SK-N-SH (cell line): ENCODE data around the gene ZMIZ1. TPM values are rescaled to one million over a fixed set of nuclear protein-coding genes. Genes with fewer than 3 reads are reported as not detected.

ENCODE experiments used
- CTCF ChIA-PET: fragments of 300-600, 350-600 bp; formaldehyde crosslinking; extraction: SDS; loops from one replicate; lab custom pipeline; 2021; lab: Yijun Ruan, JAX
- POLR2A ChIA-PET: fragments of 350-600 bp; sonication (Branson Sonifier 250); formaldehyde crosslinking; extraction: SDS; loops from one replicate; lab custom pipeline; 2020; ENCODE audit warnings: antibody characterized with exemption, inconsistent platforms; lab: Yijun Ruan, JAX
- DNase-seq: peaks from one replicate; pipeline ENCODE4 v3.0.0; 2012
- H2AFZ ChIP-seq: fragments of 200-600 bp; sonication (generic); 2 replicates; pipeline ENCODE4 v1.8.1; 2016; ENCODE audit warnings: antibody characterized with exemption, mild to moderate bottlenecking, low read depth
- H3F3A ChIP-seq: fragments of 200-600 bp; sonication (generic); replicated peaks from 2 replicates; pipeline ENCODE3; 2016; ENCODE audit warnings: antibody characterized with exemption, mild to moderate bottlenecking; ENCODE audit not compliant: insufficient read depth
- H3K27ac ChIP-seq, 2 experiments: fragments of 200-500 bp in 1 of 2; fragments of 200-600 bp in 1 of 2; sonication (Bioruptor generic) in 1 of 2; sonication (generic), shearing (Covaris generic) in 1 of 2; 2 replicates each; pipeline versions ENCODE4 v1.5.1 to v1.6.1; 2014 to 2016; ENCODE audit warnings: low read depth in 2 of 2, inconsistent platforms in 1 of 2, low read length in 1 of 2, mild to moderate bottlenecking in 1 of 2, mixed read lengths in 1 of 2
- H3K27me3 ChIP-seq: fragments of 200-600 bp; sonication (generic), shearing (Covaris generic); 2 replicates; pipeline ENCODE4 v1.6.1; 2016; ENCODE audit warnings: mixed run types; ENCODE audit not compliant: insufficient read depth
- H3K36me3 ChIP-seq, 2 experiments: fragments of 200-500 bp in 1 of 2; fragments of 200-600 bp in 1 of 2; sonication (Bioruptor generic) in 1 of 2; sonication (generic) in 1 of 2; replicated peaks in 1 of 2; 2 replicates each; pipeline versions ENCODE3 to v1.5.1; 2014 to 2016; ENCODE audit warnings: low read length in 1 of 2, mild to moderate bottlenecking in 1 of 2; ENCODE audit not compliant: insufficient read depth in 2 of 2, control insufficient read depth in 1 of 2
- H3K4me1 ChIP-seq, 2 experiments: fragments of 200-500 bp in 1 of 2; fragments of 200-600 bp in 1 of 2; sonication (Bioruptor generic) in 1 of 2; sonication (generic), shearing (Covaris generic) in 1 of 2; 2 replicates each; pipeline versions ENCODE4 v1.5.1 to v1.6.1; 2014 to 2016; ENCODE audit warnings: low read depth in 1 of 2, low read length in 1 of 2, mixed run types in 1 of 2; ENCODE audit not compliant: insufficient read depth in 2 of 2, control insufficient read depth in 1 of 2
- H3K4me2 ChIP-seq: fragments of 200-600 bp; sonication (generic), shearing (Covaris generic); 2 replicates; pipeline ENCODE4 v1.6.1; 2017; ENCODE audit warnings: mixed run types
- H3K4me3 ChIP-seq, 2 experiments: fragments of 200-500 bp in 1 of 2; fragments of 200-600 bp in 1 of 2; sonication (Bioruptor generic) in 1 of 2; sonication (generic), shearing (Covaris generic) in 1 of 2; 2 replicates each; pipeline versions ENCODE4 v1.5.1 to v1.8.1; 2014 to 2016; ENCODE audit warnings: low read depth in 2 of 2, inconsistent platforms in 1 of 2, low read length in 1 of 2, mild to moderate bottlenecking in 1 of 2, mixed read lengths in 1 of 2, moderate library complexity in 1 of 2
- H3K79me2 ChIP-seq: fragments of 200-600 bp; sonication (generic); 2 replicates; pipeline ENCODE4 v1.8.1; 2017; ENCODE audit warnings: mild to moderate bottlenecking; ENCODE audit not compliant: insufficient read depth
- H3K9ac ChIP-seq: fragments of 200-600 bp; sonication (generic); 2 replicates; pipeline ENCODE4 v1.6.1; 2017; ENCODE audit warnings: mixed run types
- H3K9me2 ChIP-seq: fragments of 200-600 bp; sonication (generic); 2 replicates; pipeline ENCODE4 v1.6.1; 2017; ENCODE audit warnings: mixed run types
- H3K9me3 ChIP-seq: fragments of 200-600 bp; sonication (generic); 2 replicates; pipeline ENCODE4 v1.6.1; 2017; ENCODE audit warnings: mixed run types, mild to moderate bottlenecking, moderate library complexity
- H4K20me1 ChIP-seq: fragments of 200-600 bp; sonication (generic); 2 replicates; pipeline ENCODE4 v1.6.1; 2017; ENCODE audit warnings: mild to moderate bottlenecking, mixed run types; ENCODE audit not compliant: insufficient read depth
- EZH2phosphoT487 ChIP-seq: fragments of 200-600 bp; sonication (generic); IDR thresholded peaks from 2 replicates; pipeline ENCODE4 v1.6.1; 2017; ENCODE audit warnings: low read depth, mixed run types, mild to moderate bottlenecking, antibody characterized with exemption, moderate library complexity, borderline replicate concordance
- FOSL2 ChIP-seq: IDR thresholded peaks from 2 replicates; pipeline ENCODE4 v1.4.0; 2012; ENCODE audit warnings: low read depth, mild to moderate bottlenecking, moderate library complexity, borderline replicate concordance
- GATA2 ChIP-seq: sonication (generic); formaldehyde crosslinking; IDR thresholded peaks from 2 replicates; pipeline ENCODE4 v1.5.0; 2020; ENCODE audit warnings: mild to moderate bottlenecking, missing genetic modification reagents
- JUND ChIP-seq: IDR thresholded peaks from 2 replicates; pipeline ENCODE4 v1.4.0; 2012
- NFIC ChIP-seq: IDR thresholded peaks from 2 replicates; pipeline ENCODE4 v1.4.0; 2012; ENCODE audit warnings: borderline replicate concordance
- RFX5 ChIP-seq: IDR thresholded peaks from 2 replicates; pipeline ENCODE4 v1.6.1; 2012; ENCODE audit warnings: mild to moderate bottlenecking, improper control_type of control experiment, low read length
- SIN3A ChIP-seq: IDR thresholded peaks from 2 replicates; pipeline ENCODE4 v1.6.1; 2012; ENCODE audit warnings: low read depth, mild to moderate bottlenecking, low read length, moderate library complexity, borderline replicate concordance
- TAF1 ChIP-seq: IDR thresholded peaks from 2 replicates; pipeline ENCODE4 v1.6.1; 2012; ENCODE audit warnings: low read depth, mild to moderate bottlenecking, low read length, moderate library complexity, borderline replicate concordance
- WGBS: methylation state at CpG from one replicate; pipeline ENCODE4 v1.1.6; 2017; ENCODE audit warnings: low lambda C conversion rate; 5-methylcytosine and 5-hydroxymethylcytosine counted together
- polyA plus RNA-seq, 3 experiments: library from polyadenylated mRNA; depleted of rRNA; stranded (reverse); fragments of >200 nt; gene quantifications; 2 replicates each; pipeline ENCODE4 v1.2.3, GENCODE V29; 2012
- TF ChIP-seq, protein P1 (sequence below): IDR thresholded peaks from 2 replicates; pipeline ENCODE4 v1.4.0; 2012; ENCODE audit warnings: low read depth, borderline replicate concordance
- TF ChIP-seq, protein P2 (sequence below): IDR thresholded peaks from 2 replicates; pipeline ENCODE4; 2012
- TF ChIP-seq, protein P3 (sequence below): IDR thresholded peaks from 2 replicates; pipeline ENCODE4 v1.6.1; 2012; ENCODE audit warnings: mild to moderate bottlenecking, low read depth, low read length, moderate library complexity

The ZMIZ1 gene
- polyA plus RNA-seq, 1 of the 3 experiments (the other 2 are of a cell fraction): 23.5 TPM

DNA sequence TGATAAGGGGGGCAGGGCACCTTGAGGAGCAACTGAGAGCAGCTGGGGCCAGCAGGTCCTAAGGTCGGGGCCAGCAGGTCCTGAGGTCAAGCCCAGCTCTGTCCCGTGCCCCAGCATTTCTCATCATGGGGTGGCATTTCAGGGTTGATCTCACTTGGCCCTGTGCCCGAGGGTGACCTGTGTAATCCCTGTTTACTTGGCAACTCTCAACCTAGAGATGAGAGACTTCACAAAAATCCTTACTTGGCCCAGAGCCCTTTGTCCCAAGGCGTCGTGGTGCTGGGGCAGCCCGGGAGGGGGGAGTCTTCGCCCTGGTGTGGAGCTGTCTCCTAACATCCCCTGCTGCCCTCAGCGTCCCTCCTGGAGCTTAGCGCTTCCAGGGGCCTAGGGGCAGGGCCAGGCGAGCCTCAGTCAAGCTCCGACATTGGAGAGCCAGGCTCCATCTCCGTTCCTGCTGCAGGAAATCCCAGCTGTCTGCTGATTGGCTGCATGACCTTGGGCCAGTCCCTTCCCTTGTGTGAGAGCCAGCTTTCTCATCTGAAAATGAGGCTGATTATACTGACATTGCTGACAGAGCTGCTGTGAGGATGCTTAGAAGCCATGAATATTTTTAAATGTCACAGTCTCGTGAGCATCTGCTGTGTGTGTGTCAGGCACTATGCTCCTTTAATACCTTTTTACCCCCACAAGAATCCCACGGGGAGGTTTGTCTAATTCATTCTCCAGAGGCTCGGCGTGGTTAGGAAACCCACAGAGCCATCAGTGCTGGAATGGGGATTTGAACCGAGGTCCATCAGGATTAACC lies 94.3 kb downstream of the ZMIZ1 start (continued):
- TF ChIP-seq, protein P1, sequence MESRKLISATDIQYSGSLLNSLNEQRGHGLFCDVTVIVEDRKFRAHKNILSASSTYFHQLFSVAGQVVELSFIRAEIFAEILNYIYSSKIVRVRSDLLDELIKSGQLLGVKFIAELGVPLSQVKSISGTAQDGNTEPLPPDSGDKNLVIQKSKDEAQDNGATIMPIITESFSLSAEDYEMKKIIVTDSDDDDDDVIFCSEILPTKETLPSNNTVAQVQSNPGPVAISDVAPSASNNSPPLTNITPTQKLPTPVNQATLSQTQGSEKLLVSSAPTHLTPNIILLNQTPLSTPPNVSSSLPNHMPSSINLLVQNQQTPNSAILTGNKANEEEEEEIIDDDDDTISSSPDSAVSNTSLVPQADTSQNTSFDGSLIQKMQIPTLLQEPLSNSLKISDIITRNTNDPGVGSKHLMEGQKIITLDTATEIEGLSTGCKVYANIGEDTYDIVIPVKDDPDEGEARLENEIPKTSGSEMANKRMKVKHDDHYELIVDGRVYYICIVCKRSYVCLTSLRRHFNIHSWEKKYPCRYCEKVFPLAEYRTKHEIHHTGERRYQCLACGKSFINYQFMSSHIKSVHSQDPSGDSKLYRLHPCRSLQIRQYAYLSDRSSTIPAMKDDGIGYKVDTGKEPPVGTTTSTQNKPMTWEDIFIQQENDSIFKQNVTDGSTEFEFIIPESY: 0 out of 2 replicates have a peak, but pooled peaks have one; percentile 36
- TF ChIP-seq RFX5: no peak
- TF ChIP-seq, protein P2, sequence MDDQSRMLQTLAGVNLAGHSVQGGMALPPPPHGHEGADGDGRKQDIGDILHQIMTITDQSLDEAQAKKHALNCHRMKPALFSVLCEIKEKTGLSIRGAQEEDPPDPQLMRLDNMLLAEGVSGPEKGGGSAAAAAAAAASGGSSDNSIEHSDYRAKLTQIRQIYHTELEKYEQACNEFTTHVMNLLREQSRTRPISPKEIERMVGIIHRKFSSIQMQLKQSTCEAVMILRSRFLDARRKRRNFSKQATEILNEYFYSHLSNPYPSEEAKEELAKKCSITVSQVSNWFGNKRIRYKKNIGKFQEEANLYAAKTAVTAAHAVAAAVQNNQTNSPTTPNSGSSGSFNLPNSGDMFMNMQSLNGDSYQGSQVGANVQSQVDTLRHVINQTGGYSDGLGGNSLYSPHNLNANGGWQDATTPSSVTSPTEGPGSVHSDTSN: no peak; the same call in 1 of the 2 replicates
- no peak for TF ChIP-seq JUND
- TF ChIP-seq NFIC: peak; percentile 96
- no peak for TF ChIP-seq SIN3A
- no peak for TF ChIP-seq EZH2phosphoT487
- TF ChIP-seq FOSL2: peak; percentile 52; the same call in 1 of the 2 replicates

DNA sequence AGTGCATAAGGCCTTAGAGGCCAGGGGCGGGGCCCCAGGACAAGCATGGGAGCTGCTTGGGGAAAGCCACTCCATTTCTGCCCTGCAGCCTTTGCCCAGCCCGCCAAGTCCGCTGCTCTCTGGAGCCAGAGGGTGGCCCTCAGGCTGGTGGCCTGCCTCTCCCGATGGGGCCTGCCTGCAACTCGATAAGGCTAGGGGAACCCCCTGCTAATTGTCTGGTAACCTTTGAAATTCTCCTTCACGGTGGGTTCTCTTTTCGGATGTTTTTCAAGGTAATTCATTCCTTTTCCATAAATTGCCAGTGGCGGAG lies 94.9 kb downstream of the ZMIZ1 start:
- no peaks in the 10 kb centered on the region; the same call in 1 of the 2 replicates for H4K20me1 ChIP-seq
- H2AFZ ChIP-seq: no peak overlapping the region
- WGBS: 88% methylated on average over 8 of the region's 8 CpGs
- H3K9me3 ChIP-seq: no peaks in the 10 kb centered on the region
- TF ChIP-seq EZH2phosphoT487 (no peak), JUND (no peak), GATA2 (CRISPR knock-in tag) (no peak), TAF1 (no peak)
- TF ChIP-seq, protein P3, sequence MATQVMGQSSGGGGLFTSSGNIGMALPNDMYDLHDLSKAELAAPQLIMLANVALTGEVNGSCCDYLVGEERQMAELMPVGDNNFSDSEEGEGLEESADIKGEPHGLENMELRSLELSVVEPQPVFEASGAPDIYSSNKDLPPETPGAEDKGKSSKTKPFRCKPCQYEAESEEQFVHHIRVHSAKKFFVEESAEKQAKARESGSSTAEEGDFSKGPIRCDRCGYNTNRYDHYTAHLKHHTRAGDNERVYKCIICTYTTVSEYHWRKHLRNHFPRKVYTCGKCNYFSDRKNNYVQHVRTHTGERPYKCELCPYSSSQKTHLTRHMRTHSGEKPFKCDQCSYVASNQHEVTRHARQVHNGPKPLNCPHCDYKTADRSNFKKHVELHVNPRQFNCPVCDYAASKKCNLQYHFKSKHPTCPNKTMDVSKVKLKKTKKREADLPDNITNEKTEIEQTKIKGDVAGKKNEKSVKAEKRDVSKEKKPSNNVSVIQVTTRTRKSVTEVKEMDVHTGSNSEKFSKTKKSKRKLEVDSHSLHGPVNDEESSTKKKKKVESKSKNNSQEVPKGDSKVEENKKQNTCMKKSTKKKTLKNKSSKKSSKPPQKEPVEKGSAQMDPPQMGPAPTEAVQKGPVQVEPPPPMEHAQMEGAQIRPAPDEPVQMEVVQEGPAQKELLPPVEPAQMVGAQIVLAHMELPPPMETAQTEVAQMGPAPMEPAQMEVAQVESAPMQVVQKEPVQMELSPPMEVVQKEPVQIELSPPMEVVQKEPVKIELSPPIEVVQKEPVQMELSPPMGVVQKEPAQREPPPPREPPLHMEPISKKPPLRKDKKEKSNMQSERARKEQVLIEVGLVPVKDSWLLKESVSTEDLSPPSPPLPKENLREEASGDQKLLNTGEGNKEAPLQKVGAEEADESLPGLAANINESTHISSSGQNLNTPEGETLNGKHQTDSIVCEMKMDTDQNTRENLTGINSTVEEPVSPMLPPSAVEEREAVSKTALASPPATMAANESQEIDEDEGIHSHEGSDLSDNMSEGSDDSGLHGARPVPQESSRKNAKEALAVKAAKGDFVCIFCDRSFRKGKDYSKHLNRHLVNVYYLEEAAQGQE: no peak
- TF ChIP-seq, protein P2: no peak
- H3F3A ChIP-seq: peaks cover 19% of the 10 kb centered on the region
- ChIA-PET CTCF (interaction anchor here (0.6 to 3.4 kb wide), 5 partner anchors 16 to 226 kb away, joined by 3 to 22 read pairs (median 3); no protein-coding TSS in a partner anchor), POLR2A (no interaction called here)
- H3K4me1 ChIP-seq: peaks cover 22 to 89% of the 10 kb centered on the region in 2 experiments
- peak overlapping the region in 1 of 2 experiments; percentile 59; a peak in 2 of 4 replicates for H3K27ac ChIP-seq
- DNase-seq: no peak
- no peaks in the 10 kb centered on the region for H3K27me3 ChIP-seq
- peaks cover 72% of the 10 kb centered on the region for H3K79me2 ChIP-seq
- H3K4me3 ChIP-seq: no peak overlapping the region
- H3K4me2 ChIP-seq: no peak overlapping the region
- H3K9me2 ChIP-seq: no peaks in the 10 kb centered on the region
- peaks cover 7 to 31% of the 10 kb centered on the region in 2 experiments for H3K36me3 ChIP-seq
- peak overlapping the region; percentile 13; the same call in 1 of the 2 replicates for H3K9ac ChIP-seq
